Measurements from ENCODE around the gene CASD1. TPM values are rescaled to one million over a fixed set of nuclear protein-coding genes. Genes with fewer than 3 reads are reported as not detected.

CASD1 gene
- total RNA-seq, 1 donor from 2014 or later = 19.2 TPM

- Histone ChIP-seq H3K27ac (replicated peaks) (no peak overlapping the region), H3K36me3 (peaks cover 41% of the 10 kb centered on the region), H3K9me3 (replicated peaks) (no peaks in the 10 kb centered on the region), H3K27me3 (ENCODE audit: low read depth) (no peaks in the 10 kb centered on the region), H3K4me1 (no peaks in the 10 kb centered on the region), H3K4me3 (no peak overlapping the region)
- no peak for DNase-seq
- intact Hi-C loops (cut with micrococcal nuclease) = no loop called here
- no peak for TF ChIP-seq CTCF (IDR thresholded peaks at IDR 0.05; ENCODE audit: borderline replicate concordance)
Observed at GRCh38 chr7:94529516-94529915, 19.9 kb downstream of the CASD1 start.

- no peaks in the 10 kb centered on the region for H3K27me3 ChIP-seq (ENCODE audit: low read depth)
- H3K4me3 ChIP-seq = no peak overlapping the region
- intact Hi-C loops (cut with micrococcal nuclease) = no loop called here
- H3K36me3 ChIP-seq = peaks cover 47% of the 10 kb centered on the region
- no peak for DNase-seq
- H3K27ac ChIP-seq (replicated peaks) = no peak overlapping the region
- TF ChIP-seq CTCF (IDR thresholded peaks at IDR 0.05; ENCODE audit: borderline replicate concordance) = no peak
- H3K9me3 ChIP-seq (replicated peaks) = no peaks in the 10 kb centered on the region
- H3K4me1 ChIP-seq = no peaks in the 10 kb centered on the region
Observed at GRCh38 chr7:94530109-94530508, 20.5 kb downstream of the CASD1 start.

- Histone ChIP-seq H3K36me3 (peaks cover 65% of the 10 kb centered on the region), H3K27me3 (ENCODE audit: low read depth) (no peaks in the 10 kb centered on the region), H3K4me3 (no peak overlapping the region), H3K4me1 (no peaks in the 10 kb centered on the region), H3K27ac (replicated peaks) (no peak overlapping the region), H3K9me3 (replicated peaks) (no peaks in the 10 kb centered on the region)
- TF ChIP-seq CTCF (IDR thresholded peaks at IDR 0.05; ENCODE audit: borderline replicate concordance) = no peak
- intact Hi-C loops (cut with micrococcal nuclease) = no loop called here
- DNase-seq = no peak
Observed at GRCh38 chr7:94532676-94533075, 23.1 kb downstream of the CASD1 start.

GRCh38 chr7:94540428-94540827 is 30.8 kb downstream of the CASD1 start:
- Histone ChIP-seq H3K27me3 (ENCODE audit: low read depth) (no peaks in the 10 kb centered on the region), H3K9me3 (replicated peaks) (no peaks in the 10 kb centered on the region), H3K36me3 (peaks cover 48% of the 10 kb centered on the region), H3K4me1 (no peaks in the 10 kb centered on the region), H3K4me3 (no peak overlapping the region), H3K27ac (replicated peaks) (no peak overlapping the region)
- no peak for DNase-seq
- TF ChIP-seq CTCF (IDR thresholded peaks at IDR 0.05; ENCODE audit: borderline replicate concordance) = no peak
- intact Hi-C loops (cut with micrococcal nuclease) = no loop called here

GRCh38 chr7:94547126-94547525 is 37.5 kb downstream of the CASD1 start:
- TF ChIP-seq CTCF (IDR thresholded peaks at IDR 0.05; ENCODE audit: borderline replicate concordance) = no peak
- Histone ChIP-seq H3K27ac (replicated peaks) (no peak overlapping the region), H3K27me3 (ENCODE audit: low read depth) (no peaks in the 10 kb centered on the region), H3K4me1 (no peaks in the 10 kb centered on the region), H3K4me3 (no peak overlapping the region), H3K36me3 (peaks cover 48% of the 10 kb centered on the region), H3K9me3 (replicated peaks) (no peaks in the 10 kb centered on the region)
- intact Hi-C loops (cut with micrococcal nuclease) = no loop called here
- no peak for DNase-seq

- no peak for DNase-seq
- no peaks in the 10 kb centered on the region for H3K4me1 ChIP-seq
- no peak overlapping the region for H3K27ac ChIP-seq (replicated peaks)
- no peak for TF ChIP-seq CTCF (IDR thresholded peaks at IDR 0.05; ENCODE audit: borderline replicate concordance)
- no peak overlapping the region for H3K4me3 ChIP-seq
- H3K36me3 ChIP-seq = peaks cover 72% of the 10 kb centered on the region
- H3K9me3 ChIP-seq (replicated peaks) = no peaks in the 10 kb centered on the region
- no peaks in the 10 kb centered on the region for H3K27me3 ChIP-seq (ENCODE audit: low read depth)
- intact Hi-C loops (cut with micrococcal nuclease) = no loop called here
Observed at GRCh38 chr7:94556028-94556427, 46.4 kb downstream of the CASD1 start.
